IPS DF 19.7 (cell line): ENCODE measurements around the gene LZTFL1.
"Not testable (repeated sequence)": the region's sequence is repeated elsewhere in the genome, so short reads cannot be mapped to it uniquely, and the experiment has no call there.

ENCODE experiments used
- DNase-seq: peaks from one replicate; pipeline ENCODE4 v3.0.0-alpha.2; 2013; ENCODE audit warnings: low read depth, low spot score

The LZTFL1 gene

DNA sequence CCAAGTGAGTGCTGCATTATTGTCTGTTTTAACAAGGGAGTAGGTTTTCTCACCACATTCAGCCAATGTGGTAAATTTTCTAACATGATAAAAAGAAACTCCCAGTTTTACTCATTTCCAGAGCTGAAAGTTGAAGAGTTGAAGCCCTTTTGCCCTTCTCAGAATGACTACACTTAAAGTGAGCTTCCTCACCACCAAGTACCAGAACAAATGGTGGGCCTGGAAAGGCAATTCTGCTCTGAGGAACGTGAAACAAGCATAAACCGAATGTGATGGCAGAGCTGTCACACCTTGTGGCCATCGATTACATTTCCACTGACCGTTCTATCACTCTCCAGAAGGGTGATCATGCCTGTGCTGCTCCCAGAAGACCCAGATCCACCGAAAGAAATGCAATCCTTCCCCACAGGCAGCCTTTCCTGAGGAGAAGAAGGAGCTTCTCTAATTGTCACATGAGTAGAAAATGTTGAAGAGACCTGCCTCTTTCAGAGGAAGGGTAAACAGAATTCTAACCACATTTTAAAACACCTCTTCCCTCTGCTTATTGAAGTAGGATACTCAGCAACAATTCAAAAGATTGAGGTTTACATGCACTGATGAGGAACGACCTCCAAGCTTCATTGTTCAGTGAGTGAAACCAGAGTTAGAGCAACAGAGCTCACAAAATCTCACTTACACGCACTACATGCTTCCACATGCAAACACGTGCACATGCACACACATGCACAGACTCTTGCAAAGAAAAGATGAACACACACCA, 23.0 kb upstream of the LZTFL1 start:
- no peak for DNase-seq

DNA sequence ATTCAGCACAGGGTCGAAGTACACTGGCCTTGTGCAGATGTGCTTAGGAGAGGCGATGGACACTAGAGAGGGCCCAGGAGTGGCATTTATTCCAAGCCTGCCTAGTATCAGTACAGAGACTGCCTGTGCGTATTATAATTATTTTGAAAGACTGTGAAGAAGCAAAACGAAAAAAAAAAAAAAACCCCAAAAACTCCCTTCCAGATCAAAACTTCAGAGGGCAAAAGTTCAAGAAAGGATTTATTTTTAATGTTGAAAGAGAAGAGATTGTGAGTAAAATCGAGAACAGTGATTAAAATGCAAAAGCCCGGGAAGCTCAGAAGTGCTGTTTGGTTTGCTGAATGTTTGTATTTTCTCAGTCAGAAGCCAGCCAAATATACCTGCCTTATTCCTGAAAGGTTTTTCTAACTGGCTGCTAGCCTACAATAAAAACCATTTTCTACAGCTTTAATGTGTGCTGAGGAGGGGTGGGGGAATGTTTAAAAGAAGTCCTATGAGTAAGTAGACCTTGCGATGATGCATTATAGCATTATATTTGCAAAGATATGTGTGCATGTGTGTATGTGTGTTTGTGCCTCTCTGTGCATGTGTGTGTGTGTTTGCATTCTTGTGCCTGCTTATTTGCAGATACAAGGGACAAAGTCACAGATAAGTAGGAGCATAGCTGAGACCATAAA, 19.3 kb upstream of the LZTFL1 start:
- DNase-seq = no peak

DNA sequence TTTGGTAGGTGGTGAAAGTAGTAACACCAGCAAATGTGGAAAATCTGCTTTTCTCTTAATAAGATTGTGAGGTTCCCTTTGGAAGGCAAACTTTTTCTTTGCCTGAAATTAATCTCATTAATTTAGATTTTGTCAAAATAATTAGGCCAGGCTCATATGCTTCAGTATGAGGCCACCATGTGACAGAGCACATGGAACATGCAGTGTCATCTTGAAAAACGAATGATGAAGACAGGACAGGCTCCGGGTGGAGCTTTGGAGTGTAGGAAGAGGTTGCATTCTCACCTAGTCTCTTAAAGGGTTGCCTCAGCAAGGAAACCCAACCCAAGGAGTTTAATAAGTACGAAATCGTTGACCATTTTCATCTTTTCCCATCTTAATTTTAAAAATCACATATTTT, 18.6 kb upstream of the LZTFL1 start:
- no peak for DNase-seq

DNA sequence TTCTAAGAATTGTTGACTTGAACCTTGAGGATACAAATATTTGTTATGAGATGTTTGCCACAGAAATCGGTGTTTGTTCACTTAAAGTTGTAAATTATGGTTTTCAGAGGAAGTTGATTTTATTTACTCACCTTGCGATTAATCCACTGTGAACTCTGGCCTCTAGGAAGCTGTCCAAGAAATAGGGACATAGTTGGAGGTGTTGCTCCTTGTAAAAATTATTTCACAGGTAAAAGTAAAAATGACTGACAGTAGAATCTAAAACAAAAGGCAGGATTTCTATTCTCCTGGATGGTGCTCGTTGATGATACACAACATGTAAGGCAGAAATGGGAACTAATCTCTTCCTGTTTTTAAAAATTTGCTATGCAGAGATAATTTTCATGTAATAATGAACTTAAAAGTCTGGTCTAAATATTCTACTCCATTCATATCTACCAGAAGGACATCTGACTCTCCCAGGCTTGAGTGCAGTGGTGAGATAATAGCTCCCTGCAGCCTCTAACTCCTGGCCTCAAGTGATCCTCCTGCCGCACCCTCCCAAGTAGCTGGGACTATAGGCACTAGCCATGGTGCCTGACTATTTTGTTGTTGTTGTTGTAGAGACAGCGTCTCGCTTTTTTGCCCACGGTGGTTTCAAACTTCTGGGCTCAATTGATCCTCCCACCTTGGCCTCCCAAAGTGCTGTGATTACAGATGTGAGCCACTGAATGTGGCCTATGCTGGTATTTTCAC, 17.1 kb upstream of the LZTFL1 start:
- no peak for DNase-seq

DNA sequence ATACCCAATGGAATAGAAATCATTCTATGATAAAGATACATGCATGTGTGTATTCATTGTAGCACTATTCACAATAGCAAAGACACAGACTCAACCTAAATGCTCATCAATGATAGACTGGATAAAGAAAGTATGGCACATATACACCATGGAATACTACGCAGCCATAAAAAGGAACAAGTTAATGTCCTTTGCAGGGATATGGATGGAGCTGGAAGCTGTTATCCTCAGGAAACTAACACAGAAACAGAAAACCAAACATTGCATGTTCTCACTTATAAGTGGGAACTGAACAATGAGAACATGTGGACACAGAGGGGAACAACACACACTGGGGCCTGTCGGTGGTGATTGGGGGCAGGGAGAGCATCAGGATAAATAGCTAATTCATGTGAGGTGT, 15.1 kb upstream of the LZTFL1 start:
- not testable (repeated sequence) for DNase-seq

DNA sequence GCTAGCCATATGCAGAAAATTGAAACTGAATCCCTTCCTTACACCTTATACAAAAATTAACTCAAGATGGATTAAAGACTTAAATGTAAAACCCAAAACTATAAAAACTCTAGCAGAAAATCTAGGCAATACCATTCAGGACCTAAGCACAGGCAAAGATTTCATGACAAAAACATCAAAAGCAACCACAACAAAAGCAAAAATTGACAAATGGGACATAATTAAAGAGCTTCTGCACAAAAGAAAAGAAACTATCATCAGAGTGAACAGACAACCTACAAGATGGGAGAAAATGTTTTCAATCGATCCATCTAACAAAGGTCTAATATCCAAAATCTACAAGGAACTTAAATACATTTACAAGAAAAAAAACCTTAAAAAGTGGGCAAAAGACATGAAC, 14.4 kb upstream of the LZTFL1 start:
- DNase-seq = not testable (repeated sequence)

DNA sequence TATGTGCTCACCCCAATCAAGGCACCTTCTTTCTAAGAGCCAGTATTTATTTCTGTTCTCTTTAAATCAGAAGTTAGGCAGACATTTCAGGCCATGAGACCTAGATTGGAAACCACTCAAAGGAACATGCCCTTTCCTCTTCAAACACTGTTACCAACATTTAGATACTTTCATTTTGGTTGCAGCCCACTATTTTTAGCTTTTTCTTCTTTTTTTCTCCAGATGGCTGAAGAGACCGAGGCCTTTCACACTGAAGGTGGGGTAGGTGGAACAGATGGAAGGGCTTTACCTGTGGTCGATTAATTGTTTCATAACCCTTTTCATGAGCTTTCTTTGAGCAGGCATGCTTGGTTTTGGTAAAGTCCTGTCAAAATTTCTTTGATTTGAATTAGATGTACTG, 10.9 kb upstream of the LZTFL1 start:
- no peak for DNase-seq

DNA sequence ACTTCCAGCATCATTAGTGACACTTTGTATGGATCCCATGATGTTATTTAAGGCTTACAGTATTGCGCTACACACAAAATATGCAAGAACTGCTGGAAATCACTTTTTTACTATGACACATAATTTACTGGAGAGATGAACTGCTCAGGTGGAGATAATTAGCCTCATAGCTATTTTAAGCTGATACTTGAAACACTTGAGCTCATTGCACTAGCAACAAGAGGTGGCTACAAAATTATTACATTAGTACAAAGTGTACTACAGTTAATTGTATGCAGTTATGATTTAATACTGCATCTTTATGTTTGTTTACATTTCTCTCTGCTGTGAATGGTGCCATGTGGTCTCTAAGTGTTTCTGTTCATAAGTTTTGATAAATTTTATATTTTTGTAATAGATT, 6.5 kb upstream of the LZTFL1 start:
- DNase-seq = no peak

DNA sequence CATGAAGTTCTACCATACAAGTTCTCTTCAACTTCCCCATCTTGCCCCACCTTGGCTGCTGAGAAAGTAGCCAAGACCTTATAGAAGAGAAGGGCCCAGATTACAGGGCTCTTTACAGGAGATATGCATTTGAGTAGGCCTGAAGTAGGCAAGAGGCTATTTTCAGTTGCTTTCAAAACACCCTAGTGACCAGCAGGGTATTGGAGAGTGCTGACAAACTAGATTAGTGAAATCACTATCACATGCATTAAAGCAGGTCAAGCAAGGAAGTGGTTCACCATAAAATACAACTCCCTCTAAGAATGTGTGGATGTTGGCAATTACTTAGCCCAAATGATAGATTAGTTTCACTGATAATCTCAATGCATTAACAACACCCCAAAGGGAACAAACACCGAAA, 2.7 kb upstream of the LZTFL1 start:
- no peak for DNase-seq

DNA sequence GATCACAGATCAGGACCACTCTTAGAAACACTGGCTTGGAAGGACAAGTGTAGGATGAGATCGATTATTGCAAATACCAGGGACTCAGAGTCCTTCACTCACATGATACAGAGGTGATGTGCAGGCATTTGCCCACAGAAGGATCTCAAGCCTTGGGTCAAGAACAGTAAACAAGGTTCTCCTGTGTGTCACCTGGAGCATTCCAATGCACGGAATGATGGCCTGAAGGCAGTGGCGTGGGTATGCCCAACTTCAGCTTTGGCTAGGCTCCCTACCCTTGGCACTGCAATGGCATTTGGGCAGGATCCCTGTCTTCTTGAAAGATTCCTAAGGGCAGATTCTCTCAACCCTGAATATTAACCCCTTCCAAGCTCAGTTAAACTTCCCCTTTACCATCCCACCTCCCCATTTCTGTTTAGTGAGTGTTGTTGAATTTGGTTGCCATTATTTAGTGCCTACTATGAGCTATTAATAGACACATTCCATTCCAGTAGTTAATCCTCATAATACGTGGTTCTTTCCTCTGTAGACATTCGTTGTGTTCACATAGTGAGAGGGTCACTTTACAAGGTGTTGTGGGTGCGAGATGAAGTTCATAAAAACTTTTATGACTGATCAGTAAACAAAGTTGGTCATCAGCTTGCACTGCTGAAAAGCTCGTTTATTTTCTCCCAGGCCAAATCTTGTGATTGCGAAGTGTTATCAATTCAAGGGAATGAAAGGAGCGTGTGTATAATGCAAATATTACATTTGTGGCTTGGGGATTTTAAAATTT, 1.1 kb upstream of the LZTFL1 start:
- no peak for DNase-seq

DNA sequence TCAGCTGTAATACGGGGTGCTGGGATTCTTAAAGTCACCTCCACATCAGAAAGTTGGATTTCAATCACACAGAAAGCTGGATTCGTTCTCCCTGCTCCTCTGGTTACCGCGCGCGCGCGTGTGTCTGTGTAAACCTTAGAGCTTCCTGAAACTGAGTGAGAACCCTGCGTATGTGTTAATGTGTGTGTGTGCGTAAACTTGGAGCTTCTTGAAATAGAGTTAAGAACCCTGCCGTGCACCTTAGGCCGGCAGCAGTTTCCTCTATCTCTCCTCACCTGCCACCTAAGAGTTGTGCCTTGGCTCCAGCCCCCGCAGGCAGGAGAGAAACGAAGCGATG, 531 bp downstream of the LZTFL1 start:
- DNase-seq = no peak

DNA sequence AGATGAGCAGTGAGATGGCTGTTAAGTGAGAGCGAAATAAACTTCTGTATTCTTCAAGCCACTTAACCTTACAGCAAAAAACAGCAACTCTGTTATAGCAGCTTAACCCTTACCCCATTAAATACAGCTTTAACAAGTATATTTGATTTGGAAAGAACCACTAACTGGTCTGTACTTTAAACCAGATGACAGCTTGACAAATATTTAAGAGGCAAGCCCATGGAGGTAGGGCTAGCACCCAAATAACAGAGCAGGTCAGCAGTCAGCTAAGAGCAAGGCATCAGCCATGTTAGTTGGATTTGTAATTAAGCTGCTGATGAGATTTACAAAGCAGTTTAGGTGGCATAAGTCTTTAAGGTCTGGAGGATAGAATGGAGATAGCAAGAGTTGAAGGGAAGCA, 3.5 kb downstream of the LZTFL1 start:
- DNase-seq = no peak

DNA sequence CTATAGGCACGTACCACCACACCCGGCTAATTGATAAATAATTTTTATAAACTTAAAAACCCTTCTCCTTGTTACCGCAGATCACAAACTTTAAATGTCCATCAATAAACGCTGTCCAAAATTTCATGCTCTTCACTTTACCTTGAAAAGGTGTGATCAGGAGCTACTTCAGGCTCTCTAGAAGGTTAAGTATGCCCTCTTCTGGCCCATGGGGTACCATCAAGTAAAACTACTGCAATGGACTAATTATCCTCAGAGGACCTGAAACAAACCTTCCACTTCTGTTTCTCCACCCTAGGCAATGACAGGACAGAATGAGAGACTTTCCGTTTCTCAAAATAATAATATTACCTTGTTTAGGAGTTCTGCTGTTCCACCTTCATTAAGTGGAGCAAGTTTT, 9.2 kb downstream of the LZTFL1 start:
- no peak for DNase-seq

DNA sequence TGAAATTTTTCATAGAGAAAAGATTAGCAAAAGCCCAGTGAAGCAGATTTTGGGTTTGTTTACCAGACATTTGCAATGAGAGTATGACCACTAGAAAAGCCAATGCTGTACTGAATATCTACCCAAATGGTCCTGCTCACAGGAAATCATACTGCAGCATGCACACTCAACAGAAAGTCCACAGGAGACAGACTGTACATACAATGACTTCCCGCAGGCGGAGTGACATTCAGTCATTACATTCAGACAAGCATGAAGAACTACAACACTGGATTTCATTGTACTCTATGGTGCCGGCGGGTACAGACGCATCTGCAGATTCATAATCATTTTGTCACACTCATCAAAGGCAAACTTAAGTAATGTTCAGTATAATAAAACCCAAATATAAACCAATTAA, 11.8 kb downstream of the LZTFL1 start:
- DNase-seq = no peak

DNA sequence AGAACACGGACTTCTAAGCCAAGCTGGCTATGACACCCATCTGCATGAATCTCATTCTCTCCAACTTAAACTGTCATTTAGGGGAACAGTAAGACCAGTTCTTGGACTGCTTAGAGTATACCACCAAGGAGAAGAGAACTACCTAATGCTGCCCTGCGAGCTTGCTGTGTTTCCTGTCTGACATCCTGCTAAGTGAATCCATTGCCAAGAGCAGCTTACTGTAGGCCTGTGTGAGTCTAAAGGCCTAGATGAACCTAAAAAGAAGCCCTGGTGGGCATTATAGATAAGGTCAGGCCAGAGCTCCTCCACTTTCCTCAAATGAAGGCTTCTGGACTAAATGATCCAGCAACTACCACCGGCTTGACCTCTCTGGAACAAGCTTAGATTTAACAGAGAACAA, 15.0 kb downstream of the LZTFL1 start:
- no peak for DNase-seq

DNA sequence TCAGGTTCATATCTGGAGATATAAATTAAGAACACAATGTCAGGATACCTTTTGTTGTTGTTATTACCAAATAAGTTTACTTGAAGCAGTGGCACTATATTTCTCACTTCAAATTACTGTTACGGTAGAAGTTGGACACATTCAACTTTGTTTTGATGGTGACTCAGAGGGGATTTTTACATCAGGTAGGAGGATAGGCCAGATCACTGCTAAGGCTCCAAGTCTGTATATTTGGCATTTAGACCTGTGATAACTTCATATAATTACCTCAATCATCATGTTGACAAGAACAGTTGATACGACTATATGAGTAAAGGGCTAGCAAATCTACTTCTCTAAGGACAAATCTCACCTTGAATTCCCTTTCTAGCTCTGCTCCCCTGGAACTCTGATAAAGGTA, 15.6 kb downstream of the LZTFL1 start:
- DNase-seq = no peak

DNA sequence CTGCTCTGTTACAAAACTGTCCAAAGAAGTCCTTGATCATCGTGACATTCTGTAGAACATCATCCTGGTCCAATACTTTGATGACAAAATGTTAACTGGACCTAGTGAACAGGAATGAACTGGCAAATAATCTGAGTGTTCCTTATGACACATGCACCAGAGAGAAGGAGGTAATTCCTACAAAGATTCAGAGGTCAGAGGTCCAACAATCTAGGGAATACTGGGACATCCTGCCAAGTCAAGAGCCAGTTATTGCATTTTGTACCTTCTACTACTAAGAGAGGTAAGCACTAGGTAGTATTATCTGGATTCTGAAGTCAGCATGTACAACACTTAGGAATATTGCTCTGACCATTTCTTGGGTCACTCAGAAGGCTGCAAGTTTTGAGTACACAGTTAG, 20.8 kb downstream of the LZTFL1 start:
- no peak for DNase-seq

DNA sequence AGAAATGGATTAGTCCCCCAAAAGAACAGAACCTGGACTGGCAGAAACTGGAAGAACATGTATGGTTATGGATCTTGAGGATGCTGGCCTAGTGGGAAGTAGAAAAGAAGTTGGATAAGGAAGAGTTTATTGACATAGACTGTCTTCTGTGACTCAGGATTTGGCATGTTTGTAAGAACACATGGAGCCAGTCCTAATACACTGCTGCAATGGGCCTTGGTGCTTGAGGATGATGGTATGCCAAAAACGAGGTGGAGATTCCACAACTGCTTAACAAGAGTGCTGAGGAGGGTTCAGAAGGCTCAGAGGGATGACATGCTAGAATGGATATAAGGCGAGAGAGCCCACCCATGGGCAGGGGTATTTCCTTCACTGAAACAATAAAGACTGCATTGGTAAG, 22.4 kb downstream of the LZTFL1 start:
- no peak for DNase-seq

DNA sequence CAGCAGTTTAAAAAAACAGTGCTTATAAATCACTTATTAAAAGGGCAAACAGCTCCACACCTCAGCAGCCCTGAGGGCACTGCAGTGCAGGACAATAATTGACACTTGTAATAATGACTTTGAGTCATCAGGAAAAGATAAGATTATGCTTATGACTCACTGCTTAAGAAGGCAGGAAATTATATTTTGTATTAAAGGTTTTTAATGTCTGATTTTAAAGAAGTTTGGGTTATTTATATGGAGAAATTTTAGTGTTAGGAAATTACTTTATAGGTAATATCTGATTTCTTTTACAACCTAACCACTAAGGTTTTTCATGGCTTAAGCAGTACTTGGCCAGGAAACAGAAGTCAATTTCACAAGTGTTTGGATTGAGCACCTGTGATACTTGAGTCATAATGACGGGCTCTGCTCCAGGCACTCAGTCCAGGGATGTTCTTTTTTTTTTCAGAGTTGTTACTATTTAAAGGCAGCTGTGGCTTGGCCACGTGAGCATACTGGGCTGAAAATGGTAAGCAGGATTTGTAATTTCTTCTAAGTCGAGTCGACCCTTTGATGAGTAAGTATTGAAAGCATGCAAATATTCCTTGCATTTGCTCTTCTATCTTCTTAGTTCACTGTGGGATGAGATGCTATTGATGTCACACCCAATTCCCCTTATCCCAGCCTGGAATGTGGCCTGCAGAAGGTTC, 23.9 kb downstream of the LZTFL1 start:
- DNase-seq = no peak

DNA sequence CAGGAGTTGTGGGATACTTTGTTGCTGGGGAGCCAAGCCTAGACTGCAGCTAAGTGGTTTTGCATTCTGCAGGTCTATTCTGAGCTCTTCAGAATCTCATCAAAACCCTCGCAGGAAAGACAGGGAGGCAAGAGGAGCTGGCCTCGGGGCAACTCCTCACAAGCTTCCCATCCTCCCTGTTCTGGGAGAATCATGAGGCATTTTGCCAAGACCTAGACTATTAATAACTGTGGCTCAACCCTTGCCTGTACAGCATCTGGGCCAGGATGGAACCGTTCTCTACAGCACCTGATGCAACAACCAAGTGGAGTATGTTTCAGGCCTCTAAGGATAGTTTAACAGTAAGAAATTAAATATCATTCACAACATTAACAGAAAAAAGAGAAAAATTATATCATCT, 25.4 kb downstream of the LZTFL1 start:
- DNase-seq = no peak

DNA sequence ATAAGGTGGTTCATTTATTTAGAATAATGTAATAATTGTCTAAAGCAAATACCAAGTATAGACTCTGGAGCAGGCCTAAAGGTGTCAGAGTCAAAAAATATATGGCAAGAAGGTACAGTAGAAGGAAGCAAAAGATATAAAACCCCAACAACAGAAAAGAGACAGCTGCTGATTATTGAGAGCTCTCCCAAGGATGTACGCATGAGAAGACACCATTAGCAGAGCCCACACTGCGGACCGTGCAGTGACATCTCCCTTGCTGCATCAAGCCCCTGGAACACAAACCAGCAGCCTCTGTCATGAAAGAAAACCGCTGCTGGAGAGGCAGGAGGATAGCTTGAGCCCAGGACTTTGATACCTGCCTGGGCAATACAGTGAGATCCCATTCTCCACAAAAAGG, 27.6 kb downstream of the LZTFL1 start:
- DNase-seq = no peak
